SIG-M5 treated with dmso at 0.1 percent for 504 hours (cell line): ENCODE measurements around the gene DTHD1.
A peak's percentile ranks its signal among the peaks of the same experiment; 100 is the strongest.

Experiments used
- DNase-seq: peaks from one replicate; lab custom pipeline; 2025; ENCODE audit not compliant: unreplicated experiment; lab: John Stamatoyannopoulos, UW

Gene DTHD1

DNA sequence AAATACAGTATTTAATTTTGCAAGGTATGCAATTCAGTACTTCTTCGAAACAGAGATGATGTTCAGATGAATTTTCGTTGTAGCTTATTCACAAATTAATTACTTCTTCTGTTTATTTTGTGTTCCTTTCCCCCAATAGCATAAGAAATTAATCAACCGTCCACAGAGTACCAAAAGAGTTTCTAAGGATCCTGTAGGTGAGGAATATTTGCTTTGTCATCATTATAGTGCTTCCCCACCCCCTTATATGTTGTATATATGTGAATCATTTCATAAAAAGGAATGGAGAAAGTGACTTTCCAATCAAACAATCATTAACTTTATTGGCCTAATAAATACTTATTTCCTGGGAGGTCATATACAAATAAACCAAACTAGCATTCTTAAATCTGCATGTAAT lies 57.6 kb downstream of the DTHD1 start:
- DNase-seq = no peak

DNA sequence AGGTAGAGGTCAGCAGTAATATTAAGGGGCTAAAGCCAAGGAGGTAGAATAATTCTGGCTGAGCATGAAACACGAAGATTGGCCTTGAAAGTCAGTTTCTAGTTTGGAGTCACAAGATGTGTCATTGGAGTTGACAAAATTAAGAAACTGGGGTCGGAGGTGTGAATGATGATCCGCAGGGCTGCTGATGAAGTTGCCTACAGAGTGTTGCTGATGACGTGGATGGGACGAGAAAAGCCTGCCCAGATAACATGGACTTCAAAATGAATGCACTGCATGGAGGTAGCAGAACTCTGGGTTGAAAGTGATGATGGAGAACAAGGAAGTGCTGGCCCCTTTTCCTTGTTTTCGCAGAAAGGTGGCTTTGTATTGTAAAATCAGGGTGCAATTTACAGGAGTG lies 60.5 kb downstream of the DTHD1 start:
- no peak for DNase-seq

DNA sequence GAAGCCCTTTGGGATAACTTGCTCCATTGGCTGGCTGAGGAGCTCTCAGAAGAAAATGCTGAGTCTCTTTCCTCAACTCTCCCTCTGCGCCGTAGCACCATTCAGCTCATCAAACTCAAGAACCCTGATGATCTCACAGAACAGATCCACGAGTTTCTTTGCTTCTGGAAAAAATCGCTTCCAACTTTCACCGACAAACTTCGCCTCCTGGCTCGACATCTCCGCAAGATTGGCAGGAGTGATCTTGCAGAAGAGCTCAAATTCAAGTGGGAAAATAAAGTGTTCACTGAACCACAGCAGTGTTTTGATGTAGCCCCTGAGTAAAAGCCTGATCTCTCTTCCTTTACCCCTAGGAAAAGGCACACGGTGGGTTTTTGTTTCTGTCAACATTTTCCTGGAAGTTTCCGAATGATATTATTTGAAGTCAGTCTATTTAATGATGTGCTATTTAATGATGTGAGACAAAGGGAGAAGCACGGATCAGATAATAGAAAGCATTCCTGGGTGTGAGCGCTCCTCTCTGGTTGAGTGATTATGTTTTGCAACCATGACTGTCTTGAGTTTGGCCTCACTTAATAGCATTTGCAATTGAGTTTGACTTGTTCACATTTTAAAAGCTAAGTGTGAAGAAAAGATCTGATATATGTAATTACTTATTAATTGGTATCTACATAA lies 62.2 kb downstream of the DTHD1 start:
- DNase-seq = no peak

DNA sequence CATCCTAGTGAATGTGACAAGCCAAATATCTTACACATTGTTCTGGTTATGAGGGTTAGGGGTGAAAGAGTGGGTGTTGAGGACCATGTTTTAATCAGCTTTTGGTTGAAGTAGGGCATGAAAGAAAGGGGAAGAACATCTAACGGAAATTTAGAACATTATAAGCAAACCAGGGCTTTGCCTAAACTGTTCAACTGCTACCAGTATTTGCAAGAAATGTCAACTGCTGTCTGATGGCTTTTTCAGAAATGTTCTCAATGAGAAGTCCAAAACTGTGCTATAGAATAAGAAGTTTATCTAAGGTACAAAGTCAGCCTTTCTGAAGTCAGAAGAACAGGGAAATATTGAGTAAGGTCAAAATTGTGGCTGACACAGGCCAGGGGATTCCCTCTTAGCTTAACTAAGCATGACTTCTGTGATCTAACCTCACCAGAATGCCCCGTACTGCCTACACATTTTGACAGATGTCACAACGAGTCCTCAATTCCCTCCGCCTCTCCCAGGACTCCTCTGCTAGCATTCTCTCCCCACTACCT lies 67.1 kb downstream of the DTHD1 start:
- DNase-seq = no peak

DNA sequence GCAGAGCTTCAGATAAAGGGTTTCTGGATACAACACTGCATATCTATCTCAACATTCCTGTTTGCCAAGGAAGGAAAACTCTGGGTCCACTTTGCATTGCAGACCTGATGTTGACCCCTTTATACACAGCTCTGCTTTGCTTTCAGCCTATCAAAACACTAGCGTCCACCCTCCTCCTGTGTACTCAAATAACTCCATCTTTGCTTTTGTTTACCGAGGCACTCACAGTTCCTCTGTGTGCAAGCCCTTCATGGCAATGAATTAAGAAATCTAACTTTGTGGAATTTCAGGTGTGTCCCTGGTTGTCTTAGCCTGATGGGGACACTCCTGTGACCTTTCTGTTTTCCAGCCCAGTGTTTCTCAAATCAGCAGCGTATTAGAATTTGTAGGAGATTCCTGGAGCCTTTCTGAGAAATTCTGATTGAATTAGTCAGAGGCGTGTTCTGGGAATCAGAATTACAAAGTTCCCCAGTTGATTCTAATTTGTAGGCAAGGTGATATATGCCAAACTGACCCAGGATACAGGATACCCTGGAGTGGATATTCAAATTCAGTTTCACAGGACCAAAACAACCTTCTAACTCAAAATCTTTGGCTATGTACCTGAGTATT lies 68.6 kb downstream of the DTHD1 start:
- no peak for DNase-seq

DNA sequence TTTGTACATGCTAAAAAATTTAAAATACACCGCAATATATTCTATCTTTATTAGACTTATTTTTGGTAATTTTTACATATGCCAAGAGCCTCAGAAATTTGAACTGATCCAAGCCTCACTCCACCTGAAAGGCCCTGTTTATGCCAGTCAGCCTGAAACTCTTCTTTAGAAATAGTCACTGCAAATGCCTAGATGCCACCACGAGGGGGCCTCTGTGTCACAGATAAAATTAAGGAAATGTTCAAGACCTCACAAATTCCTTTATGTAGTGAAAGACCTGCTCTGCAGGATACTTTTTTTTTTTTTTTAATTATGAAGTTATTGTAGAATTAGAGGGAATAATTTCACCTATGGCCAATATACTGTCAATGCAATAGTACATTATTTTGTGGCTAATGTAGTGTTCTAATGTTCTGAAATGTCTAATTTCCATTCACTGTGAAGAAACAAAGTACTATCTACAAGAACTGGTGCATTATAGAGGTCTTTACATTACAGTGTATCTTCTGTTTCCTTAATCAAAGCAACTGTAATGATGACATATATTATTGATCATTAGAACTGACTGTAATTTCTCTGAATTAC lies 69.8 kb downstream of the DTHD1 start:
- DNase-seq = peak; percentile 52

DNA sequence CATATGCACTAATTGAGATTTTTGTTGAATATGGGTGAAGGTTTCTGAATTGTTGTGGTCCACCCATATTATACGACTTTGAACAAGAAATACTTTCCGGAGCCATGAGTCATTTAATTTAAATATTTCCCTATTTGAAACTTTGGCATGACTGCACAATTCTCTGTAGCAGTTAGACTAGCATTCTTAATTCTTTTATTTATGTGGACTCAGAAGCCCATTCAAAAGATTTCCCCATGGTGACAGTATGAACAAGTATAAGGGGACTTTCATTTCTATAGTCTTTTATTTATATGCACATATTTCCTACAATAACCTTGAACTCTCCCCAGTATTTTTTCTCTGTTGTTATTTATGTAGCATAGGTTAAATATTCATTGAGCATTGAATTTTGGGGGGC lies 72.6 kb downstream of the DTHD1 start:
- no peak for DNase-seq

DNA sequence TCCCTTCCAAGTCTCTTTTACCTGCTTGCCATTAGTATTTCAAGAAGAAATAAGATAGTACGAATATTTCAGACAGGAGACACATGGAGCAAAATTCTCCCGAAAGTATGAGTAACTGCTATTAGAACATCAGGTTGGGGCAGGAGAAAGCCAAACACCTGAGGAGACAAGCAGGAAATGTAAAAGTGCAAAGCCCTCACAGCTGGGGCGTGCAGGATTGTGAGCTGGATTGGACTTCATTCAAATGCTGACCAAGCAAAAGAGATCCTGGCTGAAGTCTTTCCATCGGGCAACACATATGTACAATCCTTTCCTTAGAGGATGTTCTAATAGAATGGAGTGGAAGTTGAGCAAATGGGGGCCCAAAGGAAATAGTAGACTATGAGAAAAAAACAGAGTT lies 76.8 kb downstream of the DTHD1 start:
- no peak for DNase-seq

DNA sequence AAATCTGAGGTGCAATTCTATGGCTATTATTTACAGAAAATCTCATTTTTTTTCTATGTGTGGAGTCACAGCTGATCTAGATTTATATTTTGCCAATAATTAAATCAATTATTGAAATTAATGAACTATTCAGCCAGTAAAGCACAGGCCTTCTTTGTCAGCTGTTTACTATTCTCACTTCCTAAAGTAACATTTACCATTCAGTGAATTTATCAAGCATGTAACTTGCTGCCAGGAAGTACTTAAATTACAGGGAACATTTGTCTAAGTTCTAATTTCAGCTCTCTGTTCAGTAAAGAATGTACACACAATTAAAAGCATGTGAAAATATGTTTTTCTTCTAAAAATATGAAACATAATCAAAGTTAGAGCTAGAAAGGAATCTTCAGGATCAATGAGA lies 79.3 kb downstream of the DTHD1 start:
- no peak for DNase-seq

DNA sequence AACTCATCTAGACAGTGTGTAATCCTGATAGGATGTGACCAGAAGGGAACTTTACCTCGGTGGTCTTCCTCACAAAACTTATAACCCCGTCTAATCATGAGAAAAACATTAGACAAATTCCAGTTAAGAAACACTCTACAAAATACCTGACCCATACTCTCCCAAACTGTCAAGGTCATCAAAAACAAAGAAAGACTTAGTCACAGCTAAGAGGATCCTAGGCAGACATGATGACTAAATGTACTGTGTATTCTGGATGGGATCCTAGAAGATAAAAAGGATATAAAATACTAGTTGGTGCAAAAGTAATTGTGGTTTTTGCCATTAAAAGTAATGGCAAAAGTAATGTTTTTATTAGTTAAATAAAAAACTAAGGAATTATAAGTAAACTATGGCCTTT lies 81.6 kb downstream of the DTHD1 start:
- no peak for DNase-seq

DNA sequence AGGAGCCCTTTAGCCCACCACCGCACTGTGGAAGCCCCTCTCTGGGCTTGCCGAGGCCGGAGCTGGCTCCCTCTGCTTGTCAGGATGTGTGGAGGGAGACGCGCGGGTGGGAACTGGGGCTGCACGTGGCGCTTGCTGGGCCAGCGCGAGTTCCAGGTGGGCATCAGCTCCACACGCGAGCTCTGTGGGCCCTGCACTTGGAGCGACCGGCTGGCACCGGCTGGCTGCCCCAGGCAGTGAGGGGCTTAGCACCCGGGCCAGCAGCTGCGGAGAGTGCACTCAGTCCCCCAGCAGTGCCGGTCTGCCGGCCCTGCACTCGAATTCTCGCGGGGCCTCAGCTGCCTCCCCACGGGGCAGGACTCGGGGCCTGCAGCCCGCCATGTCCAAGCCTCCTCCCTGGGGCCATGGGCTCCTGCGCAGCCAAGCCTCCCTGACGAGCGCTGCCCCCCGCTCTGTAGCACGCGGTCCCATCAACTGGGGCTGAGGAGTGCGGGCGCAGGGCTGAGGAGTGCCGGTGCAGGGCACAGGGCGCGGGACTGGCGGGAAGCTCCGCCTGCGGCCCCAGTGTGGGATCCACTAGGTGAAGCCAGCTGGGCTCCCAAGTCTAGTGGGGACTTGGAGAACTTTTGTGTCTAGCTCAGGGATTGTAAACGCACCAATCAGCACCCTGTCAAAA lies 93.6 kb downstream of the DTHD1 start:
- no peak for DNase-seq

DNA sequence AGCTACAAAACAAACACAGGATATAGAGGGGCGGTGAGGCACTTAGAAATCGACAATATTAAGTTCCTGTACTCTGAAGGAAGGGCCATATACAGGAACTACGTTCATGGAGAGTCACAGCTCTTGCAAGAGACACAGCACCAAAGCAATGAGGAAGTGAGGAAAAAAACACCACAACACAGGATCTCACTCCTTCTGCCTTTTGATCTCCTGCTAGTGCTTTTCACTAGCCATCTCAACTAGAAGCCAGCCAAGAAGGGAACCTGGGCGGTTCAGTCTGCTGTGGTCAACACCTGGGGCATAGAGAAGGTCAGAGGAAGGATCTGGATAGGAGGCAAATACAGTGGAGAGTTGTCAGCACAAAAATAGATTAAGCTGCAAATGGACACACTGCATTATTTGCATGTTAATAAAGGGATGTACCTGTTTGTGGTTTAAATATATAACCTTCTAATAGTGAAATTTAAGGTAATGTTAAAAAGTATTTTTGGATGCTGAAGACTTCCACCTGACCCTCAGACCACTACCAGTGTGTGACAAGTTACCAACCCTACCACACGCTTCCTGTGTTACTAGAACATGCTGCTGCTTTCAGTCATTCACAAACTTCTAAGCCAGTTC lies 104.6 kb downstream of the DTHD1 start:
- peak; percentile 82 for DNase-seq

DNA sequence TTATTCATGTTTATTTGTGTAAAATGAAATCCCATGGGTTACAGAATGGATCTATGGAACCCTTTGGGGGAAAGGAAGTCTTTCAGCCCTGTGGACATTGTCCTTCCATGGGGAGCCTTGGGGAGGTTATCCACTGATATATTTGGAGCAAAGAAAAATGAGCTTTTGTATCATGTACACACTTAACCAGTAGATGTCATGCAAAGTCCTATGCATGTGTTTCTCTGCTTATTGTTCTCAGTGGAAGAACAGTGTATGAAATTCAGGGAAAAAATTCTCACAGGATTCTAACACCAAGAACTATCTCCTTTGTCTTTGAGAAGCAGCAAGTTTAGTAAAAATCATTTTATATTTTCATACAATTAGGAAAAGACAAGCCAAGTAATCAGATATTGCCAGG lies 105.3 kb downstream of the DTHD1 start:
- DNase-seq = no peak

DNA sequence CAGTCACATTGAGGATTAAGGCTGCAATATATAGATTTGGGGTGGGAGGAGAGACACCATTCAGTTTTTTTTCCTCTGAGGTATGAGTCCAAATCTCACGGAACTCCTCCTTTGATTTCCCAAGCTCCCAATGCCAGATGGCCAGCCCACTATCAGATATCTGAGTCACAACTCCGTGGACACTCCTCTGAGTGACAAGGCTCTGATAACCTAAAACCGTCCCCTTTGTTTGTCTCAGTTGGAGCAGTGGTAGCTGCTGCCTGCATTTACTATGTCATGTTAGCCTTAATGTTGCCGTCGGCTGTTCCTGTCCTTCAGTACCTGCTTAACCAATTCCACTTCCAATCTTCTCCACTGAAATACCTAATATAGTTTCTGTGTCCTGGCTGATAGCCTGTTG lies 107.3 kb downstream of the DTHD1 start:
- DNase-seq = no peak

DNA sequence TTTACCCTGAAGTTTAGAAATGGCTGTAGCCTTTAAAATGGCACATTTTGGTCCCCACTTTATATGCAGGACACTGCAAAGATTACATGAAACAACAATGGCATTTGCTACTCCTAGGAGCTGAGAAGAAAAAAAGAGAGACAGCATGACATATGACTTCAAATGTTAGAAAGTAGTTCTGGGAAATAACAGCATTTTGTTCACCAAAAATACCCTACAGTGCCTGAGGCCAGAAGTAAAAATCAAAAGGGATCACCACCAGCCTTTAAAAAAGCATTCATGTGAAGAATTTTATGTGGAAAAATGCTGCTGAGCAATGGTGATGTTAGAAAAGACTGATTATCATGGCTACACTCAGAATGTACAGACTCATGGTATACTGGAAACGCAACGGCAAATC lies 110.0 kb downstream of the DTHD1 start:
- no peak for DNase-seq

DNA sequence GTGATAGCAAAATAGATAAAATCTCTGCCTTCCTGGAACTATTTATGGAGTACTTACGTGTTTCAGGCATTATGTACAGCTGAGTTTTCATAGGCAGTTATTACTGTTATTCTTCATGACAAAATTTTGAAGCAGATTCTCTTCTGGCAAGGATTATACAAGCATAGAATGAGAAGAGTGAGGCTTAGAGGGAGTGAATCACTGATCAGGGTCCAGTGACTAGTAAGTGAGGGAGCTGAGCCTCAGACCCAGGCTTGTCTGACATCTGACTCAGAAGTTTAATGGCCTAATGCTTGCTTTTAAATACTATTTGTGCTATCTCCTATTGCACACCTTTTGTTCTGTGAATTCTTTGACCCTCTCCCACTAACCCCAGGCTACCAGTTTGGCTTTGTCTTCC lies 110.6 kb downstream of the DTHD1 start:
- no peak for DNase-seq

DNA sequence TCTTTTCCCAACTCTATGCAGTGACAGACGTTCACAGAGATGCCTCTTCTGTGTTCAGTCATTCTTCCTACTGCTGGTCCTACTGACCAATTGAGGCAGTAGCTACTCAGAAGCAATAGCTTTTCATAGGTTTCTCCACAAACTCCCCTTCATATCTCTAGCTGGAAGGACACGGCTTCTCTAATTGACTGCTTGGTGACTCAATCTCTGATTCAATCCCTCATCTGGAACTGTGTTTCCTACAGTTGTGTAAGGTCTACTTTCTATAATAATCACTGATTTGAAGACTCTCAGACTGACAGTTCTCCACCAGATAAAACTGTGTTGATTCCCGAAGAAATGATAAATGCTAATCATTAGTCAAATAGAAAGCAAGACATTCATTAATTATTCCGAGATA lies 111.5 kb downstream of the DTHD1 start:
- no peak for DNase-seq
